ENCODE data around the gene HIPK2.

The HIPK2 gene

DNA sequence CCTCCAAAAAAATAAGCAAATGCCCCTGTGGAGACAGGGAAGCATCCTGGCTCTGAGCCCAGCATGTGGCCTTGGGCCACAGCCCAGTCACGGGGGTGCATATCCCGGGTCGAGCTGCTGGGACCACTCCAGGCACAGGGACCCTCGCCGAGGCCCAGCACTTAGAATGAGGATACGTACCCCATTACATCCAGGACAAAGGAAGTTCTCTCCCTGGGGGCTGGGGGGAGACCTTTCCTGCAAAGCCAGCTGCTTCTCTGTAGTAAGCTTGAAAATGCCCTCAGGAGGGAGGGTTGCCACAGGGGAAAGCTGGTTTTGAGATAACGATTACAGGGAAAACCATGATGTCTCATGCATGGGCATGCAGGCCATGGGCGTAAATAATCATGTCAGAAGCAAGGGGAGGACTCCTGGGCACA, 75.5 kb downstream of the HIPK2 start:
- H3K4me1 ChIP-seq (ENCODE audit: control insufficient read depth in 5 of 5, insufficient read depth in 5 of 5, low read length in 5 of 5): peaks cover 2 to 54% (median 25%) of the 10 kb centered on the region in 5 donors
- peak overlapping the region; percentile 51 for H3K27ac ChIP-seq (ENCODE audit: low read depth, low read length)
- peak overlapping the region in 1 of 5 donors; percentile 13 for H3K9ac ChIP-seq (ENCODE audit: low read length in 5 of 5)
- no peaks in the 10 kb centered on the region for H3K9me3 ChIP-seq (ENCODE audit: control insufficient read depth in 5 of 5, low read length in 5 of 5)
- H3K36me3 ChIP-seq (ENCODE audit: control insufficient read depth in 5 of 5, insufficient read depth in 5 of 5, low read length in 5 of 5): peaks cover 0 to 36% (median 25%) of the 10 kb centered on the region in 5 donors
- no peaks in the 10 kb centered on the region for H3K27me3 ChIP-seq (ENCODE audit: control insufficient read depth in 5 of 5, insufficient read depth in 4 of 5, low read length in 5 of 5)
- no peak overlapping the region for H3K4me3 ChIP-seq (ENCODE audit: low read depth in 1 of 5, low read length in 5 of 5)

DNA sequence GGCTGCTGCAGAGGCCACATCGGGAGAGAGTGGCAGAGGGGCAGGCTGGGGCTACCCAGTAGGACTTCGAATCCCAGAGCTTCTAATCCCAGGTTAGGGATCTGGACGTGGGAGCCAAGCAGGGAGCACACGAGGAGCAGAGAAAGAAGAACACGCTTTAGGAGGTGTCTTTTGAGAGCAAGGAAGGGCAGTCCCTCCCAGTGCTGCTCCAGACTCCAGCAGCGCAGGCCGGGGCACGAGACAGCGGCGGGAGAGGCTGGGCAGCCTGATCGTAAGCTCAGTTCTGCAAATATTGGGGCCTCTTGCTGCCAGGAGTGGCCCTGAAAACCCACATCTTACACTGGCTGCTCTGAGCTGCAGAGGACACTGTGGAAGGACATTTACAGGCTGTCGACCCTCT, 75.9 kb downstream of the HIPK2 start:
- Histone ChIP-seq H3K9ac (ENCODE audit: low read length in 5 of 5) (no peak overlapping the region), H3K36me3 (ENCODE audit: control insufficient read depth in 5 of 5, insufficient read depth in 5 of 5, low read length in 5 of 5) (peaks cover 0 to 36% (median 26%) of the 10 kb centered on the region in 5 donors), H3K9me3 (ENCODE audit: control insufficient read depth in 5 of 5, low read length in 5 of 5) (no peaks in the 10 kb centered on the region), H3K4me3 (ENCODE audit: low read depth in 1 of 5, low read length in 5 of 5) (no peak overlapping the region), H3K27me3 (ENCODE audit: control insufficient read depth in 5 of 5, insufficient read depth in 4 of 5, low read length in 5 of 5) (no peaks in the 10 kb centered on the region), H3K4me1 (ENCODE audit: control insufficient read depth in 5 of 5, insufficient read depth in 5 of 5, low read length in 5 of 5) (peaks cover 2 to 53% (median 21%) of the 10 kb centered on the region in 5 donors), H3K27ac (ENCODE audit: low read depth, low read length) (peak overlapping the region; percentile 51)

DNA sequence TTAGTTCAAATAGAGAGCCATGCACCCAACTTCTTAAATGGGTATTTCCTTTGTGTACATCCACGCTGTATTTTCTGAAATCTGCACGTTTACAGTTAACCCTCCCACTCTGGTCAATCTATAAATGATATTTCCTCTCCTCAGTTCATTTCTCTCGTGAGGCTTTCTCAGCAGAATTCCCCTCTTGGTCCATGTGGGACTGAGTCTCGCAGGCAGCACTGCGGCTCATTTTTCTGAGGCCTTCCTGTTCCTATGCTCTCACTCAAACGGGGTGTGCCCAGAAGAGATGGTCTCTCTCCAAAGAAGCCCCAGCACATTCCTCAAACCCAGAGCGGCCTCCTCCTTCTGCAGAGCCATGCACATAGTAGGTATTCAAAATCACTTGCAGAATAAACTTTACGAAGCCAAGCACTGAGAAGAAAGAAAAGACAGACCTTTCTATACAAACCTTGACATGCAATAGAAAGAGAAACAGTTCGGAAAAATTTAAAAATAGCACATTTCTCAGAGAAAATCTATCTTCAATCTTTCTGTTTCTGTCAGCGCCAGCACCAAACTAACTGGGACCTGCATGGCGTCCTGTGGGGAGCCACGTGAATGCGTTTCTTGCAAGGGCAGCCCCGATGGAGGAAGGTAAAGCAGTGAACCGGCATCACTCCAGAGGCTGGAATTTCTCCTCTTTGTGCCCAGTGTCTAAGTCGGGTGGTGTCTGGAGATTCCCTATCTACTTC, 77.1 kb downstream of the HIPK2 start:
- Histone ChIP-seq H3K9me3 (ENCODE audit: control insufficient read depth in 5 of 5, low read length in 5 of 5) (no peaks in the 10 kb centered on the region), H3K27me3 (ENCODE audit: control insufficient read depth in 5 of 5, insufficient read depth in 4 of 5, low read length in 5 of 5) (no peaks in the 10 kb centered on the region), H3K27ac (ENCODE audit: low read depth, low read length) (no peak overlapping the region), H3K9ac (ENCODE audit: low read length in 5 of 5) (no peak overlapping the region), H3K36me3 (ENCODE audit: control insufficient read depth in 5 of 5, insufficient read depth in 5 of 5, low read length in 5 of 5) (peaks cover 0 to 29% (median 20%) of the 10 kb centered on the region in 5 donors), H3K4me3 (ENCODE audit: low read depth in 1 of 5, low read length in 5 of 5) (no peak overlapping the region), H3K4me1 (ENCODE audit: control insufficient read depth in 5 of 5, insufficient read depth in 5 of 5, low read length in 5 of 5) (peaks cover 2 to 60% (median 21%) of the 10 kb centered on the region in 5 donors)

DNA sequence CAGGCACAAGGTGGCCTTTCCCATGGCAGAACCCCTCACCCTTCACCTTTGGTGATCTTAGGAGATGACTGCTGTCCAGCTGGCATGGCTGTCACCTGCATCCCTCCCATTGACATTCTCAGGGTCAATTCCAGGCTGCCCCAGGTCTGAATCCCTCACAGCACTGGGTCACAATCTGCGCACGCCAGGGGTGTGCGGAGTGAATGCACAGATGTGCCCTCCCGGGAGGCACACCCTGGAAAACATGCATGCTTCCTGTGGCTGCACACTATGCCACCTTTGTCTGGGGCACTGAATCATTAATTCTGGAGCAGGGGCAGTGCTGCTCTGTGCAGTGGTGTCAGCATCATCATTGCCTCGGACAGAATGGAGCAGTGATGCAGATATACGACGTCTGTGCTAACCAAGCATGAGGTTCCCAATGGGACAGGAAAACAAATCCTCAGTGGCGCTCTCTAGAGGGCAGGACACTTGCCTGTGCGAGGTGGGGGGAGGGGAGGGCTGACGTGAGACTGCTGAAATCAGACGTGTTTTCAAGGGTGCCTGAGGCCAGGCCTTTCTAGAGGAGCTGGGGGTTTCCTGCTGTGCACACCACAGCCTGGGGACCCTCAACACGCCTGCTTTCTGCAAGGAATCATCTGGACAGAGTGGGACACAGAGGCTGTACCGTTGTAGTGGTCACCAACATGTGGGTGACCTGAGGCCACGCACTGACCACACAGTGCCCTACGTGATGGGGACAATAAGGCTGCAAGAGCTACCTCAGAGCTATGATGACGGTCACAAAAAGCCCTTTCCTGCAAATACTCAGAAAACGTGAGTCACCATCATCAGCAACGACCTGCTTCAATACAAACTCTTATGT, 77.9 kb downstream of the HIPK2 start:
- no peak overlapping the region for H3K27ac ChIP-seq (ENCODE audit: low read depth, low read length)
- no peak overlapping the region for H3K9ac ChIP-seq (ENCODE audit: low read length in 5 of 5)
- no peaks in the 10 kb centered on the region for H3K27me3 ChIP-seq (ENCODE audit: control insufficient read depth in 5 of 5, insufficient read depth in 4 of 5, low read length in 5 of 5)
- peaks cover 2 to 57% (median 21%) of the 10 kb centered on the region in 5 donors for H3K4me1 ChIP-seq (ENCODE audit: control insufficient read depth in 5 of 5, insufficient read depth in 5 of 5, low read length in 5 of 5)
- no peak overlapping the region for H3K4me3 ChIP-seq (ENCODE audit: low read depth in 1 of 5, low read length in 5 of 5)
- peaks cover 0 to 24% (median 17%) of the 10 kb centered on the region in 5 donors for H3K36me3 ChIP-seq (ENCODE audit: control insufficient read depth in 5 of 5, insufficient read depth in 5 of 5, low read length in 5 of 5)
- no peaks in the 10 kb centered on the region for H3K9me3 ChIP-seq (ENCODE audit: control insufficient read depth in 5 of 5, low read length in 5 of 5)

DNA sequence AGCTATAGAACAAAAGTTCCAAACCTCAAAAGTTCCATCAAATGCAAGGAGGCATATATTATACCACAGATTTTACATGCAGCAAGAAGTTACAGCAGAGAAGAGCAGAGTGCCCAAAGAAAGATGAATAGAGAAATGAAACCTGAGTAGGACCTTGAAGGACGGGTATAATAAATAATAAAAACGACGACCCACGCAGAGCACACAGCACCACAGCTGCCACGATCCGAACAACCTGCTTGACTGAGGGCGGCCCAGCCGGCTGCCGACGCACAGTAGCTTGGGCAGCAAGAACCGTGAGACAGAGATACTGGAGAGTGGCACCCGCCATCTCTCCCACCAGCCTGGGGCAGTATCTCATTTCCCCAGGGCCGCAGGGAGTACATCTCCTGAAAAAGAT, 79.0 kb downstream of the HIPK2 start:
- Histone ChIP-seq H3K36me3 (ENCODE audit: control insufficient read depth in 5 of 5, insufficient read depth in 5 of 5, low read length in 5 of 5) (peaks cover 0 to 30% (median 24%) of the 10 kb centered on the region in 5 donors), H3K9ac (ENCODE audit: low read length in 5 of 5) (no peak overlapping the region), H3K27ac (ENCODE audit: low read depth, low read length) (no peak overlapping the region), H3K4me1 (ENCODE audit: control insufficient read depth in 5 of 5, insufficient read depth in 5 of 5, low read length in 5 of 5) (peaks cover 2 to 47% (median 21%) of the 10 kb centered on the region in 5 donors), H3K9me3 (ENCODE audit: control insufficient read depth in 5 of 5, low read length in 5 of 5) (no peaks in the 10 kb centered on the region), H3K4me3 (ENCODE audit: low read depth in 1 of 5, low read length in 5 of 5) (no peak overlapping the region), H3K27me3 (ENCODE audit: control insufficient read depth in 5 of 5, insufficient read depth in 4 of 5, low read length in 5 of 5) (no peaks in the 10 kb centered on the region)

DNA sequence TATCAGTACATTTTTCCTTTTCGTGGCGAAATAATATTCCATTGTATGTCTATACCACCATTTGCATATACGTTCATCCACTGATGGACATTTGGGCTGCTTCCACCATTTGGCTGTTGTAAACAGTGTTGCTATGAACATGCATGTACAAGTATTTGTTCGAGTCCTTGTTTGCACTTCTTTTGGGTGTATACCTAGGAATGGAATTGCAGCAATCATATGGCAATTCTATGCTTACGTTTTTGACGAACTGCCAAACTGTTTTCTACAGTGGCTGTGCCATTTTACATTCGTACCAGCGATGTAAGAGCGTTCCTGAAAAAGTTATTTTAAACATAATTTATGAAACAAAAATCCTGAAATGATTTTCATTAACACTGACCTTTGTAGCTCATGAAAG, 79.5 kb downstream of the HIPK2 start:
- Histone ChIP-seq H3K4me1 (ENCODE audit: control insufficient read depth in 5 of 5, insufficient read depth in 5 of 5, low read length in 5 of 5) (peaks cover 2 to 42% (median 21%) of the 10 kb centered on the region in 5 donors), H3K4me3 (ENCODE audit: low read depth in 1 of 5, low read length in 5 of 5) (no peak overlapping the region), H3K27ac (ENCODE audit: low read depth, low read length) (no peak overlapping the region), H3K27me3 (ENCODE audit: control insufficient read depth in 5 of 5, insufficient read depth in 4 of 5, low read length in 5 of 5) (no peaks in the 10 kb centered on the region), H3K36me3 (ENCODE audit: control insufficient read depth in 5 of 5, insufficient read depth in 5 of 5, low read length in 5 of 5) (peaks cover 0 to 30% (median 24%) of the 10 kb centered on the region in 5 donors), H3K9ac (ENCODE audit: low read length in 5 of 5) (no peak overlapping the region), H3K9me3 (ENCODE audit: control insufficient read depth in 5 of 5, low read length in 5 of 5) (no peaks in the 10 kb centered on the region)

DNA sequence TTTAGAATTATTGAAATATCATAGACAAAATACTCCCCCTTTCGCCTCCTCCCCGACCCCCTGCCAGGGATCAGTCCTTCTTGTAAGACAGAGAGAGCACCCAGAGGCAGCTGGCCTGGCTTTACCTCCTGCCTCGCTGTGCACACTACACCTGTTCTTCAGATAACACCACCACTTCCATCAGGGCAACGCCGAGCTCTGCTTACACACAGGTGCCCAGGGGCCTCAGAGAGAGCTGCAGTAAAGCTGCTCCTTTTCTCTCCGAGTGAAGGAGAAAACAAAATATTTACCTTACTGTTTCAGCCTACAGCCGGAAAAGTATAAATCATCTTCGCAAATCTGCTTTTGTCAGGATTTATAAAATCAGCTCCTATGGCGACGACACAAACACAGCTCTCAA, 80.7 kb downstream of the HIPK2 start:
- no peaks in the 10 kb centered on the region for H3K27me3 ChIP-seq (ENCODE audit: control insufficient read depth in 5 of 5, insufficient read depth in 4 of 5, low read length in 5 of 5)
- H3K36me3 ChIP-seq (ENCODE audit: control insufficient read depth in 5 of 5, insufficient read depth in 5 of 5, low read length in 5 of 5): peaks cover 0 to 30% (median 24%) of the 10 kb centered on the region in 5 donors
- H3K9ac ChIP-seq (ENCODE audit: low read length in 5 of 5): no peak overlapping the region
- H3K9me3 ChIP-seq (ENCODE audit: control insufficient read depth in 5 of 5, low read length in 5 of 5): no peaks in the 10 kb centered on the region
- H3K4me3 ChIP-seq (ENCODE audit: low read depth in 1 of 5, low read length in 5 of 5): no peak overlapping the region
- H3K4me1 ChIP-seq (ENCODE audit: control insufficient read depth in 5 of 5, insufficient read depth in 5 of 5, low read length in 5 of 5): peaks cover 0 to 36% (median 20%) of the 10 kb centered on the region in 5 donors
- H3K27ac ChIP-seq (ENCODE audit: low read depth, low read length): no peak overlapping the region

DNA sequence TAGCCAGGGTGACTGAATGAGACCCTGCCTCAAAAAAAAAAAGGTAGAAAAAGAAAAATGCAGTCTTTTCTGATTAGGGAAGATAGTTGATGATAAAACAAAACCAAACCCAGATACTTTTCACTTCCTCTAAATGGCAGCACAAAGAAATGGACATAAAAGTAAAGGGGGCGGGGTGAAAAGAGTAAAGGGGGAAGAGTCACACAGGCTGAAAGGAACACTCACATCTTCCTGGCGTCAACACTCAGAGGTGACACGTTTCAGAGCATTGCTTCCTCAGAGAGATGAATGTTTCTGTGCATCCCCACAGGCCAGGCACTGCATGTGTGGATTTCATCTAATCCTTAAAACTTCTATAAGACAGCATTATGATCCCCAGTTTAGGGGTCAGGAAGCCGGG, 81.2 kb downstream of the HIPK2 start:
- H3K27ac ChIP-seq (ENCODE audit: low read depth, low read length): no peak overlapping the region

DNA sequence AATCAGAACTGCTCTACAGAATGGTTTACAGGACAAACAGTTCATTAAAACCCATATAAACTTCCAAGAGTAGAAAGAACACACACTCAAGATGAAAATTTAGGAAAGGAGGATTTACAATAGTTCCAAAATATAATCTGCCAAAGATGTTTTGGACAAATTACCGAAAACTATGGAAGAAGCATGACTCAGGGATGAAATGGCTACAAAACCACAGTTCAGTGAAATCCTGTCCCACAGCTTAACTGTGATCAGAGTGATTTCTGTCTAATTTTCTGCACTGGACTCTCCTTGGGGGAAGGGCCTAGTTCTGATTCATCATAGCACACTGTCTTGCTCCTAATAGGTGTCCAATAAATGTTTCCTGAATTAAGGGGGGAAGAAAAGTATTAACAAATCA, 82.2 kb downstream of the HIPK2 start:
- Histone ChIP-seq H3K9ac (ENCODE audit: low read length in 5 of 5) (no peak overlapping the region), H3K4me1 (ENCODE audit: control insufficient read depth in 5 of 5, insufficient read depth in 5 of 5, low read length in 5 of 5) (peaks cover 0 to 37% (median 23%) of the 10 kb centered on the region in 5 donors), H3K36me3 (ENCODE audit: control insufficient read depth in 5 of 5, insufficient read depth in 5 of 5, low read length in 5 of 5) (peaks cover 0 to 30% (median 22%) of the 10 kb centered on the region in 5 donors), H3K9me3 (ENCODE audit: control insufficient read depth in 5 of 5, low read length in 5 of 5) (no peaks in the 10 kb centered on the region), H3K27me3 (ENCODE audit: control insufficient read depth in 5 of 5, insufficient read depth in 4 of 5, low read length in 5 of 5) (no peaks in the 10 kb centered on the region), H3K4me3 (ENCODE audit: low read depth in 1 of 5, low read length in 5 of 5) (no peak overlapping the region), H3K27ac (ENCODE audit: low read depth, low read length) (no peak overlapping the region)

More for the DNA sequence above, 81.2 kb downstream of the HIPK2 start:
- no peaks in the 10 kb centered on the region for H3K27me3 ChIP-seq (ENCODE audit: control insufficient read depth in 5 of 5, insufficient read depth in 4 of 5, low read length in 5 of 5)
- H3K36me3 ChIP-seq (ENCODE audit: control insufficient read depth in 5 of 5, insufficient read depth in 5 of 5, low read length in 5 of 5): peaks cover 0 to 30% (median 24%) of the 10 kb centered on the region in 5 donors
- no peaks in the 10 kb centered on the region for H3K9me3 ChIP-seq (ENCODE audit: control insufficient read depth in 5 of 5, low read length in 5 of 5)
- H3K9ac ChIP-seq (ENCODE audit: low read length in 5 of 5): no peak overlapping the region
- no peak overlapping the region for H3K4me3 ChIP-seq (ENCODE audit: low read depth in 1 of 5, low read length in 5 of 5)
- peaks cover 0 to 35% (median 16%) of the 10 kb centered on the region in 5 donors for H3K4me1 ChIP-seq (ENCODE audit: control insufficient read depth in 5 of 5, insufficient read depth in 5 of 5, low read length in 5 of 5)

DNA sequence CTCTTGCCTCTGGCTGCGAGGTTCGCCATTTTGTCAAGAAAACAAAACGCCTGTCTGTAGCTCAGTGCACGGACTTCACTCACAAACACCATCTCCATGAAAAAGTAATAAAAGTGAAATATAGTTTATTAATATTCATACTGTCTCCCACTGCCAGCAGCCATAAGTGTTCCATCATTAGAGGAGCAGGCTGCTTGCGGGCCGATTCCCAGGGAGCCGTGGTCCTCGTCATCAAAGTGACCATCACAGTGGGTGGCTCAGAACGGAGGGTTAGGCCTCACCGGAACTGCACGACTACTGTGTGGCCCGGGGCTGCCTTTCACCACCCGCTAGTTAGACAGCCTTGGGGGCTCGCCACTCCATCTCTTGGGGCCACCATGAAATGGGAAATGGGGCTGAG, 82.7 kb downstream of the HIPK2 start:
- no peak overlapping the region for H3K27ac ChIP-seq (ENCODE audit: low read depth, low read length)
- no peak overlapping the region for H3K4me3 ChIP-seq (ENCODE audit: low read depth in 1 of 5, low read length in 5 of 5)
- peaks cover 0 to 26% (median 22%) of the 10 kb centered on the region in 5 donors for H3K36me3 ChIP-seq (ENCODE audit: control insufficient read depth in 5 of 5, insufficient read depth in 5 of 5, low read length in 5 of 5)
- peaks cover 0 to 38% (median 22%) of the 10 kb centered on the region in 5 donors for H3K4me1 ChIP-seq (ENCODE audit: control insufficient read depth in 5 of 5, insufficient read depth in 5 of 5, low read length in 5 of 5)
- no peaks in the 10 kb centered on the region for H3K27me3 ChIP-seq (ENCODE audit: control insufficient read depth in 5 of 5, insufficient read depth in 4 of 5, low read length in 5 of 5)
- H3K9me3 ChIP-seq (ENCODE audit: control insufficient read depth in 5 of 5, low read length in 5 of 5): no peaks in the 10 kb centered on the region
- H3K9ac ChIP-seq (ENCODE audit: low read length in 5 of 5): no peak overlapping the region

Data from subcutaneous abdominal adipose tissue (tissue), 5 donors.